NCI-H1930 (cell line): ENCODE data around the gene HEY2.
"Not testable (repeated sequence)": the region's sequence is repeated elsewhere in the genome, so short reads cannot be mapped to it uniquely, and the experiment has no call there.

Source experiments
- DNase-seq, 2 experiments: peaks; one replicate each; lab custom pipeline; 2025; lab: John Stamatoyannopoulos, UW

The HEY2 gene

GRCh38 chr6:125795301-125795700 is 45.9 kb downstream of the HEY2 start:
- DNase-seq = no peak

DNA sequence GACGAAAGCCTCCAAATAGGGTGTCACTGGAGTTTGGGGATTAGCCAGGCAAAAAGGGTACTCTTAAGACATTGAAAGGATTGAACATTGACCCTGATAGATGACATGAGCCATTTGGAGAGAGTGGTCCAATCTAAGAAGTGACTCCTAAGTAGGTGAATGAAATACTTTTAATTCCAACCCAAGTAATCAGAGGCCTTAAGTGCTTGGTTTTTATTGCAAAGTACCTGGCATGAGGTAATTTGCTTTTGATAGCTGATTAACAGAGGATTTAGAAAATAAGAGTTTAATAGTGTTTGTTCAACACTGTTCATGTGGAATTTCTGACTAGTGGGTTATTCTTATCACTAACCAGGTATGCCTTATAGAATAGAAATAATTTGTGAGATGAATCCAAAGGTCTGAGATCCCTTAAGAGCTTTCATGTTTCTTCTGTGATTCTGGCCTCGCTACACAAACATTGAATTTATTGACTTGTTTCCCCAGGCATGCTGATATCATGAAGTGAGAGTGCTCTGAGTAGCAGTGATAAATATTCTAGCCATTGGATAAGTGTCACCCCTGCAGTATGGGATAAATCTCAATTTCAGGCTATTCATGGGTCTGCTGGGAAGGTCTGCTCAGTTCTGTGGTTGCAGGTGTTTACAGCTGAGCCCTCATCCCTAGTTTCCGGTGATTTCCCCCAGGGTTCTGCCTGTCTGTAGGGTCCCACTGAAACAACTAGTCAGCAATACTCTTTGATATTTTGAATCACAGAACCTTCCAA is 47.9 kb downstream of the HEY2 start:
- DNase-seq = no peak

DNA sequence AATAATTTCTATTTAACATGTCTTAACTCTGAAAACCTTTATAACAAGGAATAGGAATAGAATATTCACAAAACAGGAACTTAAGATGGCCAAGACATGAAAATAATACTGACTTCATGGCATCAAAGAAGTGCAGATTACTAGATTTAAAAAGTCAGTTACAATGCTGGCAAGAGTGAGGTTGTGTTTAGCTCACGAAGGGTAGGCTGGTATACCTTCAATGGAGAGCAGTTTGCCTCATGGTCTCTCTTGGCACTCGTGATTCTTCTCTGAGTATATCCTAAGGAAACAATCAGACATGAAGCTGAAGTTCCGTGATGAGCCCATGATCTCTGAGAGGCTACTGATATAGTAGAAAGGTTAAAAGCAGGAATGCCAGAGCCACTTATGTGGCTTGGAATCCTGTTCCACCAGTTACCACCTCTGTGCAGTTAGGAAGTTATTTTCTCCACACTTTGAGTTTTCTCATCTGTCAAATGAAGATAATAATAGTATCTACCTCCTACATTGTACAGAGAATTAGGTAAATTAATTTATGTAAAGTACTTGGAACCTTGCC is 48.5 kb downstream of the HEY2 start:
- no peak for DNase-seq

GRCh38 chr6:125798734-125799508 is 49.5 kb downstream of the HEY2 start:
- DNase-seq = no peak

DNA sequence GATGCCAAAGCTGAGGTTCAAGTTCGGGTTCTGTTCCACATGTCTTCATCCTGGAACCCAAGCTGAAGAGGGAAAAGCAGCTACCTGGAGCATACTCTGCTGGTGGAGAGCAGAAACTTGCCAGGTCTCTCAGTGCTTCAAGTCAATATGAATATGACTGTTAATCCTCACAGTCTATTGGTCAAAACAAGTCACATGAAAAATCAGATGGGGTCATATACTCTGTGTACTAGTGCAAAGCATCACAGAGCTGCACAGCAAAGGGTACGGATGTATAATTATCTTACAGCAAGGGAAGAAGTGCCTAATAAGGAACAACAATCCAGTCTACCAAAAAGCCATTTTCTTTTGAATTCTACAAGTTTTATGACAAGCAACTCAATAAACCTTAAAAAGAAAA is 53.0 kb downstream of the HEY2 start:
- DNase-seq = no peak

DNA sequence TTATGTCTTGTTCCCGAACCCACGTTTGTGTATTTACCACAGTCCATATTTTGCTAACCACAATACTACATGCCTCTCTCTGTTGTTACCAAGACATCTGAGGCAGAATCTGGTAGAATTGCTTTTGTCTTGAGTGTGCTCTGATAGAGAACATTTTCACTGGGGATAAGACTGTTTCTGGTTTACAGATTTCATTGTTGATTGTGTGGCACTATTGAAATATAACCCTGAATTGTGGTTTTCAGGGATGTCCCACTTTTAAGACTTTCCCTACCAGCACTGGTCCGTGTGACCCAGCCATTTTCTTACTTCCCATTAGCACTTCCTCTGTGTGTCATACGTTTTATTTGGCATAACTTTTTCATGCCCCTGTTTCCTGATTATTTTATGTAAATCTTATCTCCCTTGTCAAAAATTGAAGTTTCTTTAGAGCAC is 53.5 kb downstream of the HEY2 start:
- DNase-seq = no peak

DNA sequence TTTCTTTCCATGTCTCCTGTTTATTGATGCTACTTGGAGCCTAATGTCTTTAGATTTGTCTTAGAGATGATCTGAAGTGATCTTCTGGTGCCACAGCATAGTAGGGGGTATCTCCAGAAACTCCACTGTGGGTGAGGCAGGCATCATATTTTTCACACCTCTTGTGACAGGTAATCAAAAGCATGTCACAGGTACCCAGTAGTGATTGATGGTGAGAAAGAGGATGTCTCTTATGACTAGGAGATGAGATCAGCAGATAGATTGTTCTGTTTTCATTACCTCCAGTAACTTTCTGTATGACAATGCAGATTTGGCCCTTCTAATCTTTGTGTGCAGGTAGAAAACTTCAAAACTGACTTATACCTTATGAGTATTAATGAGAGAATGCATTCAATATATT is 54.8 kb downstream of the HEY2 start:
- no peak for DNase-seq

- DNase-seq = not testable (repeated sequence)
Measured at GRCh38 chr6:125804866-125805425, 55.5 kb downstream of the HEY2 start.

DNA sequence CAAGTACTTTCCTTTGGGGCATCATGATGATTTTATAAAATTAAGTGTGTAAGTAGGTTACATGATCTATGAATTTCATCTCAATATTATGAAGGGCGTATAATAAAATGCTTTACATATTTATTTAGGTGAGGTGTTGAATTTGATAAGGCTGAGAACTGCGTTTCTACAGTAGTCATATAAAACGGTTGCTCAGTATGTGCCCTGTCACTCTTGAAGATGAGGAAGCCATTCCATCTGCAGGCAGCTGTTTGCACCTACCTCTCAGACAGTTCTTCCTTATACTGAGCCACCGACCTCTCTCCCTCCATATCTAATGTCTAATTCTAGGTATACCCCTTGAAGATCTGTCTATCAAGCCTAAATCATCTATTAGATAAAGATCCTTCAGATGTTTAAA is 57.4 kb downstream of the HEY2 start:
- DNase-seq = no peak

- DNase-seq = no peak
Measured at GRCh38 chr6:125807293-125807692, 57.9 kb downstream of the HEY2 start.

DNA sequence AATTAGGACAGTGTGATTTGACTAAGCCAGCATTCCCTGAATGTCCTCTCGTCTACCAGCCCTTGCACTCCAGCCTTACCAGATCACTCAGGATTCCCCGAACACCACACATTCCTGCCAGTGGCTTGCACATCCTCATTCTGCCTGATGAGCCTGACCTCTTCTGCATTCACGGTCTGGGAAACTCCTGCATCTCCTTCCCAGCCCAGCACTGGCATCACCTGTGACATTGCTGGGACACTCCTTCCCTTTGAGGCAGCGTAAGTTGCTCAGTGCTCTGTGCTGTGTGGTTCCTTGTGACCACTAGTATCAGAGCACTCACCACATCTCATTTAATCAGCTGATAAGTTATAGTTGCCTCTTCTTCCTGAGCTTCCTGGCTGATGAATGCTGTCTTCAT is 58.6 kb downstream of the HEY2 start:
- DNase-seq = no peak

DNA sequence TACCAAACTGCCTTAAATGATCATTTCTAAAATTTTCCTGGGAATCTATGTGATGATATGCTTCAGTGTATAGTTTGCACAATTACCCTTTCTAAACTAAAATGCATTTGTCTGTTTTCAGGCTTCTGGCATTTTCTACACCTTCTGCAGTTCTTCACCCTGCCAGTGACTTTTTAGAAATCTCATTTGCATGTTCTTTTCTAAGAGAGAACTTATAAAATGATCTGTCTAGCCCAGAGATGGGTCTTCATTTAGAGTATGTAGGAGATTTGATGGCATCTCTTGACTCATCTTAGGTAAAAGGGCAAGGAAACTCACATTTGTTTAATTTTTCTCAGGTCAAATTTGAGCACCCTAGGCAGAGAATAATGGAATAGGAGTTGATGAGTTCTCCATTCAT is 59.2 kb downstream of the HEY2 start:
- no peak for DNase-seq

- no peak for DNase-seq
Measured at GRCh38 chr6:125809570-125810170, 60.2 kb downstream of the HEY2 start.

DNA sequence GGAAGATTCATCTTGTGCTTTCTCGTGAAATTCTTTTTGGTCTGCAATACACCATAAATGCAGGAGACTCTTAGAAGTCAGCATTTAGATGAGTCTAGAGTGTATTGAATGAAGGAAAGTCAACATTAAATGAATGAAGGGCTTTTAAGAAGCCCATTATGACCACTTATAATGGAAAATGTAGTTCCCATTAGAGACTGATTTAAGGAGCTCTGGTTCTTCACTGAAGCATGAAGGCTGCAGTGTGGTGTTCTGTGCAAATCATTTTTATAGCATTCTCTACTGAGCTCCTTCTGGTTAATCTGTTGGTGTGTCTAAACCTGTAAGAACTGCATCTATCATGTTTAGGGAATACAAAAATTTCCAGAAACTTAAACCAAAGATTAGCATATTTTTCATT is 61.0 kb downstream of the HEY2 start:
- peak; percentile 12 to 47 for DNase-seq
